K562 (cell line): ENCODE results near the gene GPR183. TPM values are rescaled to one million over a fixed set of nuclear protein-coding genes. Genes with fewer than 3 reads are reported as not detected.

Experiments used
- CBFA2T3 ChIP-seq: fragments of 450-650 bp; IDR thresholded peaks from 2 replicates; pipeline ENCODE4 v1.6.1; 2017
- CTBP1 ChIP-seq: fragments of 450-650 bp; IDR thresholded peaks from 2 replicates; pipeline ENCODE4 v1.6.1; 2016; ENCODE audit warnings: borderline replicate concordance
- CXXC5 ChIP-seq: fragments of 250-450 bp; sonication (Bioruptor Pico); IDR thresholded peaks from 2 replicates; pipeline ENCODE4 v1.8.0; 2022; ENCODE audit warnings: inconsistent platforms, mild to moderate bottlenecking, moderate library complexity
- DLX4 ChIP-seq: fragments of 250-450 bp; sonication (Bioruptor Pico); IDR thresholded peaks from 2 replicates; pipeline ENCODE4 v1.6.1; 2021; ENCODE audit warnings: mild to moderate bottlenecking
- DPF2 ChIP-seq: fragments of 450-650 bp; IDR thresholded peaks from 2 replicates; pipeline ENCODE4 v1.6.1; 2016
- EP300 ChIP-seq: IDR thresholded peaks from 2 replicates; pipeline ENCODE4 v1.6.1; 2012; ENCODE audit warnings: low read length, improper control_type of control experiment
- HDAC1 ChIP-seq, 2 experiments: fragments of 450-650 bp; IDR thresholded peaks; 2 replicates each; pipeline ENCODE4 v1.6.1; 2016 to 2017; ENCODE audit warnings: inconsistent platforms in 1 of 2, mild to moderate bottlenecking in 1 of 2, moderate library complexity in 1 of 2
- HNRNPH1 ChIP-seq: fragments of 200-400 bp; formaldehyde crosslinking; optimal IDR thresholded peaks from 2 replicates; pipeline ENCODE3; 2017; ENCODE audit warnings: low read depth, mild to moderate bottlenecking, low read length, moderate library complexity
- MAX ChIP-seq: sonication (generic); formaldehyde crosslinking; IDR thresholded peaks from 2 replicates; pipeline ENCODE4 v1.9.0; 2022; ENCODE audit warnings: mild to moderate bottlenecking, missing genetic modification reagents
- MEF2D ChIP-seq: conservative IDR thresholded peaks from 2 replicates; pipeline ENCODE4 v1.6.1; 2016; ENCODE audit warnings: low read depth, missing genetic modification characterization, missing compliant biosample characterization
- MNT ChIP-seq, 2 experiments: fragments of 450-650 bp; conservative IDR thresholded peaks; 2 replicates each; pipeline ENCODE4 v1.6.1; 2017; ENCODE audit warnings: mild to moderate bottlenecking in 2 of 2, moderate library complexity in 2 of 2
- NCOR1 ChIP-seq: fragments of 450-650 bp; IDR thresholded peaks from 2 replicates; pipeline ENCODE4 v1.6.1; 2016; ENCODE audit warnings: mild to moderate bottlenecking, moderate library complexity
- PHF8 ChIP-seq: fragments of 200-600 bp; sonication (generic); IDR thresholded peaks from 2 replicates; pipeline ENCODE4 v1.6.1; 2012; ENCODE audit warnings: mixed run types, mild to moderate bottlenecking, inconsistent platforms, low read length, moderate library complexity, borderline replicate concordance
- SMAD4 ChIP-seq: fragments of 250-450 bp; sonication (Bioruptor Pico); conservative IDR thresholded peaks from 2 replicates; pipeline ENCODE4 v1.8.0; 2021; ENCODE audit warnings: inconsistent platforms, mild to moderate bottlenecking, moderate library complexity
- SOX6 ChIP-seq: fragments of 450-650 bp; IDR thresholded peaks from 2 replicates; pipeline ENCODE4 v1.6.1; 2014; ENCODE audit warnings: mild to moderate bottlenecking
- TAL1 ChIP-seq: fragments of 450-650 bp; IDR thresholded peaks from 2 replicates; pipeline ENCODE4 v1.6.1; 2016; ENCODE audit warnings: mild to moderate bottlenecking
- TFAP4 ChIP-seq: sonication (generic); formaldehyde crosslinking; IDR thresholded peaks from 2 replicates; pipeline ENCODE4 v1.8.0; 2022; ENCODE audit warnings: missing genetic modification reagents, mild to moderate bottlenecking, moderate library complexity, borderline replicate concordance
- TFE3 ChIP-seq: fragments of 450-650 bp; formaldehyde crosslinking; IDR thresholded peaks from 2 replicates; pipeline ENCODE4 v1.4.0; 2020; ENCODE audit warnings: mild to moderate bottlenecking, mixed read lengths
- TRIM24 ChIP-seq, 2 experiments: fragments of 450-650 bp; IDR thresholded peaks; 2 replicates each; pipeline ENCODE4 v1.6.1; 2016
- USF1 ChIP-seq: sonication (generic); formaldehyde crosslinking; IDR thresholded peaks from 2 replicates; pipeline ENCODE4 v1.9.0; 2022; ENCODE audit warnings: mild to moderate bottlenecking, missing genetic modification reagents
- USF2 ChIP-seq: sonication (generic); formaldehyde crosslinking; IDR thresholded peaks from 2 replicates; pipeline ENCODE4 v1.5.0; 2020; ENCODE audit warnings: missing genetic modification reagents
- ZBTB1 ChIP-seq: sonication (generic); formaldehyde crosslinking; IDR thresholded peaks from 2 replicates; pipeline ENCODE4 v1.8.1; 2023; ENCODE audit warnings: missing genetic modification reagents, low read depth, mild to moderate bottlenecking, borderline replicate concordance
- ZEB2 ChIP-seq: fragments of 450-650 bp; IDR thresholded peaks from 2 replicates; pipeline ENCODE4 v1.6.1; 2016
- polyA plus RNA-seq, 8 experiments: library from polyadenylated mRNA; depleted of rRNA in 4 of 8; stranded (reverse) in 5 of 8; unstranded in 3 of 8; fragments of >200 nt; fragmentation: Nextera tagmentation in 2 of 8; fragmentation: Illumina TruSeq in 1 of 8; extraction: Ambion mirVana in 2 of 8; extraction: Trizol in 1 of 8; gene quantifications; 2 replicates each; pipeline versions ENCODE4 v1.2.1 to v1.2.3, GENCODE V29; 2011 to 2014; ENCODE audit warnings: inconsistent platforms in 1 of 8, missing spikeins in 1 of 8
- total RNA-seq, 7 experiments: library from RNA; depleted of rRNA in 6 of 7; stranded (reverse); fragments of >200 nt in 6 of 7; fragmentation: Illumina TruSeq in 2 of 7; extraction: Trizol in 2 of 7; gene quantifications; 2 replicates each; pipeline versions ENCODE4 v1.2.1 to v1.2.3, GENCODE V29; 2011 to 2021; ENCODE audit warnings: low replicate concordance in 1 of 7

The GPR183 gene
- total and polyA plus RNA-seq, 9 of the 15 experiments (the other 6 are each of a cell fraction or from before 2014, with no cell fraction given): 1.3 to 10.2 (median 3.7) TPM

GRCh38 chr13:99267927-99268326, 39.3 kb downstream of the GPR183 start (continued):
- TF ChIP-seq HDAC1 (IDR thresholded peaks at IDR 0.05) (0 out of 4 replicates have a peak, but pooled peaks of 1 of the 2 experiments have one; percentile 19), SMAD4 (CRISPR knock-in tag) (0 out of 2 replicates have a peak, but pooled peaks have one; percentile 40), ZEB2 (peak; percentile 61; the same call in 1 of the 2 replicates), ZBTB1 (CRISPR knock-in tag) (no peak), TAL1 (peak; percentile 62), MNT (conservative IDR thresholded peaks at IDR 0.05) (peak in 1 of 2 experiments; percentile 44; a peak in 1 of 4 replicates), DPF2 (peak; percentile 52; the same call in 1 of the 2 replicates), TFE3 (peak; percentile 80), CXXC5 (CRISPR knock-in tag) (0 out of 2 replicates have a peak, but pooled peaks have one; percentile 17), NCOR1 (0 out of 2 replicates have a peak, but pooled peaks have one; percentile 21), USF2 (peak; percentile 87), SOX6 (peak; percentile 91), TRIM24 (IDR thresholded peaks at IDR 0.05) (no peak), TFAP4 (CRISPR knock-in tag) (peak; percentile 27; the same call in 1 of the 2 replicates), USF1 (CRISPR knock-in tag) (peak; percentile 77), CTBP1 (peak; percentile 67; the same call in 1 of the 2 replicates), MAX (CRISPR knock-in tag) (0 out of 2 replicates have a peak, but pooled peaks have one; percentile 23), CBFA2T3 (peak; percentile 62), HNRNPH1 (no peak), MEF2D (no peak), DLX4 (CRISPR knock-in tag) (no peak), PHF8 (no peak), EP300 (peak; percentile 65)
